Activated CD4-positive, alpha-beta T cell treated with anti-CD3 and anti-CD28 coated beads for 1 hour (primary cell): Measurements from ENCODE around the gene WRNIP1.

Experiments
- DNase-seq: peaks from one replicate; pipeline ENCODE4 v3.0.0-alpha.2; 2020

Gene WRNIP1

DNA sequence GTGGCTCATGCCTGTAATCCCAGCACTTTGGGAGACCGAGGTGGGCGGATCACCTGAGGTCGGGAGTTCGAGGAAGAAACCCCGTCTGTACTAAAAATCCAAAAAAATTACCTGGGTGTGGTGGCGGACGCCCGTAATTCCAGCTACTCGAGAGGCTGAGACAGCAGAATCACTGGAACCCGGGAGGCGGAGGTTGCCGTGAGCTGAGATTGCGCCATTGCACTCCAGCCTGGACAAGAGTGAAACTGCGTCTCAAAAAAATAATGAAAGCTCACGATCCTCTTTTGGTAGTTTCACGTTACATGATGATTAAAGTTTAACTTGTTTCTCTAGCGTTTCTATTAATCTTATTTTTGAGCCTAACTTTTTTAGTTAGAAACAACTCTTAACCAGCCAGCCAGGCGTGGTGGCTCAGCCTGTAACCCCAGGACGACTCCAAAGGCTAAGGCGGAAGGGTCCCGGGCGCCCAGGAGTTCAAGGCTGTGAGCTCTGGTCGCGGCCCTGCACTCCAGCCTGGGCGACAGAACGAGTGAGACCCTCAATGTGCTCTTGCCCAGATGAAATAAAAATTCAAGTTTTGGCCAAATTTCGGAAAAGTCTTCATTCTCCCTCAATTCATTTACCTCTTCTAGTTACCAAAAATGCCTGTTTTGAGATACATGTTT, 1.2 kb upstream of the WRNIP1 start:
- no peak for DNase-seq

DNA sequence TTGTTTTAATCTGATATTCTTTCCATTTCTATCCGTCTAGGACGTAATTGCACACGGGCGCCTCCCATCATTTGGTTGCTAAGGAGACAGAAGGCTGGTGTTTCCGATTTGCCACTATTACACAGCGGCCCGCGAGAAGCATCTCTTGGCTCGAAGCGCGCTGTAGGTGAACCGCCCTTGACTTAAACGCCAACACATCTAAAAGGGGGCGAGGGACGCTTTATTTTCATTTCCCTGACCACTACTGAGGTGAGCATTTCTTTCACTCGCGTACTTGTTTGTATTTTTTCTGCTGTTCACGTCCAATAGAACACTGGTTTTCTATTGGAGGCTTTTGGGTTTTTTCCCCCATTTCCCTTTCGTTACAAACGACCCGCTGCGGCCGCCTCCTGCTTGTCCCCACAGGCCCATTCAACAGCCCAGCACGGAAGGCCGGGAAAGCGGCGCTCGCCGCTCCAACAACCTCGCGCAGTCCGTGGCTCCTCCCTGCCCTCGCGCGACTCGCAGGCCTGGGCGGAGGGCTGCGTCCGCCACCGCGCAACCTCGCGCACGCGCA, 505 bp upstream of the WRNIP1 start:
- DNase-seq, result peak; percentile 50

GRCh38 chr6:2765896-2766766, 938 bp downstream of the WRNIP1 start:
- peak; percentile 20 for DNase-seq

GRCh38 chr6:2766767-2767656, 1.8 kb downstream of the WRNIP1 start:
- DNase-seq, result no peak

DNA sequence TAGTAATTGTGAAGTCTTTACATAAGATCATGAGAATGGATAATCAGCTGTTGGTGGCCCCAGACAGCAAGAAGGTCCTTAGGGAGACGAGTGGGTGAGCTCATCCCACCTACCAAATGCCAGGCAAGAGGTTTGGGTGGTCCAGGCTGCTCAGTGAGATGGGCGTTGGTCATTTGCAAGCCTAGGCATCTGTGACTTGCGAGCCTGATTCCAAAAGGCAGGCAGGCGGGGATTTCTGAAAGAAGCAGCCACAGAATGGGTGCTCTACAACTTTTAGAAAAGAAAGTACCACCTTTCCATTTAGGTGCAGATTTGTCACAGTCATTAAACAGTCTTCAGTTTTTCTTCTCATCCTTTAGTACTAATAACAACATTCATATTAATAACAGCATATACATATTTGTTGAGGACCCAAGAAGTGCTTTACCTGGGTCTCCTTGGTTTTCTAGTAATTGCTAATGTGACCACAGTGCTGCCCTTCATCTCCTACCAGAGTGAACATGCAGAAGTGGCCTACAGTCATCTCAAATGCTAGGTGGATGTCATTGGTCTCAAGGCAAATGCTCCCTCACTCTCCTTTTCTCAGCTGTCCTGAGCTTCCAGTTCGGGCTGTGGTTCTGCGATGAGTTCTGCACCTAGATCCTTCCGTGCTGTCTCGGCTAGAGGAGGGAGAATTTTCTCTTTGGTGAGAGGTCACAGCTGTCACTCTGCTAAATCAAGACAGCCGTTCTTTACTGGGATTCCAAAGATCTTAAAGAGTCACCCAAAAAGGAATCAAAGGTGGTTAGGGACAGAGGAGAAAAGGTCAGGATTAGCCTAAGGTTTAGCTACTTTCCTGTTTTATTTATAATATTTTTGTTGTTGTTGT, 2.7 kb downstream of the WRNIP1 start:
- no peak for DNase-seq

GRCh38 chr6:2768696-2769095, 3.5 kb downstream of the WRNIP1 start:
- DNase-seq, result no peak

- DNase-seq, result no peak
These were observed 5.0 kb downstream of the WRNIP1 start for GRCh38 chr6:2770171-2770570.

- DNase-seq, result no peak
These were observed 5.9 kb downstream of the WRNIP1 start for GRCh38 chr6:2771079-2771478.

DNA sequence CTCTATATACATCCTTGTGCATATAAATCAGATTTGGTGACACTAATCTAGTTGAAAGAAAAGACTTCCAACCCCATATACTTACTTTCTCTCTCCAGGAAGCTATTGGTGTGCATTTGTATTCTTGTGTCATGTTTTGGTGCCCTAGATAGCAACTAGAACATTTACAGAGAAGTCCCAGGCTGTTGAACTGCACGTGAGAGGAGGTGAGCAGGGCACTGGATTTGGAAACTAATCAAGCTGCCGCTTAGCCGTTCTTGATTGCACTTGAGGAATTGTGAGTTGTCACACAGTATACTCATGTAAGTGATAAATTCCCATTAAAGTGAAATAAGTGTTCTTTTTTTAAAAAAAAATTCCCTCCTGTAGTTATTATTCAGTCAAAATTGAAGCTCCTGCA, 7.6 kb downstream of the WRNIP1 start:
- no peak for DNase-seq

GRCh38 chr6:2773449-2773848, 8.3 kb downstream of the WRNIP1 start:
- no peak for DNase-seq

GRCh38 chr6:2775003-2775402, 9.8 kb downstream of the WRNIP1 start:
- DNase-seq, result no peak

DNA sequence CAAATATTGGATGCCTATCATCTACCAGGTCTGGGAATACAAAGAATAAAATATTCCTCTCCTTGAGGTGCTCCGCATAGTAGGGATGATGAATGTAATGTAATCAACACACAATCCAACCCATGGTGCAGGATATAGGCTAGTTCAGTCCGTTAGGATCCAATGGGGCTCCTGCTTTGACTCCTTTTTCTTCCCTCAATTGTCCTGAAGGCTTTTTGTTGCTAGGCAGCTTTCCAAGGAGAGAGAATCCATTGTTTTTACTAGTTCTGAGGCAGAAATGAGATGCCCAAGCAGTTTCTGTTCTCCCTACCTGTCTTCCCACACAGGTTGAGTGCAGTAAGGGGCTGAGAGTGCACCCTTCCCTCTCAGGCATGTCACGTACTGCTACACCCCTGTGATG, 12.1 kb downstream of the WRNIP1 start:
- DNase-seq, result no peak

GRCh38 chr6:2780102-2780737, 15.0 kb downstream of the WRNIP1 start:
- no peak for DNase-seq

- no peak for DNase-seq
These were observed 16.6 kb downstream of the WRNIP1 start for GRCh38 chr6:2781685-2782355.

DNA sequence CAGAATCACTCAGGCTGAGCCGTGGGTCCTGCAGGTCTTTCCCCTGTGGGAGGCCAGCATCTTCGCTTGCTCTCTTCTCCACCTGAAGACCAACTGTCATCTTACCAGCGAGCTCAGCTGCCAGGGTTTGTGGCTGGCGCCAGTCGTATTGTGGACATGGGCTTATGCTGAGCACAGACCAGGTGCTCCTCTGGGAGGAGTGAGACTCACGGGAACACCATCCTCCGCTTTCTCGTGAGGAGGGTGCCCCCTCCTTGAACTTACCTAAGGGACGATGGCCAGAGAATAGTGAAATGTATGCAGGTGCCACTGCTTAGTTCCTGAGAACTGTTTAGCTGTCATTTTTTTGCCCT, 17.1 kb downstream of the WRNIP1 start:
- no peak for DNase-seq

DNA sequence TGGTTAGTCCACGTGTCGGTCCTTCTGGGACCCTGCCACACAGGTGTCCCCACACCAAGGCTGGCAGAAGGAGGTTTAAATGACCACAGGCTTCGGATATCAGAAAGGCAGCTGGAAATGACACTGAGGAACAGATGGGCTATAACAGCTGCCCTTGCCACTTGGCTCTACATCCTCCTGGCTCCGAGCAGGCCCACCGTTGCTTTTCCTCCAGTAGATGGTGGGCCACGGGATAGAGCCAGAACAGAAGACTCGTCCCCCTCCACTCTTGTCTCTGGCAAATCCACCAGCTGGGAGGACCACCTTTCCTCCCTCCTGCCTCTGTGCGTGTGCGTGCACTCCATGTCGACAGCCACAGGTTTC, 17.6 kb downstream of the WRNIP1 start:
- no peak for DNase-seq

DNA sequence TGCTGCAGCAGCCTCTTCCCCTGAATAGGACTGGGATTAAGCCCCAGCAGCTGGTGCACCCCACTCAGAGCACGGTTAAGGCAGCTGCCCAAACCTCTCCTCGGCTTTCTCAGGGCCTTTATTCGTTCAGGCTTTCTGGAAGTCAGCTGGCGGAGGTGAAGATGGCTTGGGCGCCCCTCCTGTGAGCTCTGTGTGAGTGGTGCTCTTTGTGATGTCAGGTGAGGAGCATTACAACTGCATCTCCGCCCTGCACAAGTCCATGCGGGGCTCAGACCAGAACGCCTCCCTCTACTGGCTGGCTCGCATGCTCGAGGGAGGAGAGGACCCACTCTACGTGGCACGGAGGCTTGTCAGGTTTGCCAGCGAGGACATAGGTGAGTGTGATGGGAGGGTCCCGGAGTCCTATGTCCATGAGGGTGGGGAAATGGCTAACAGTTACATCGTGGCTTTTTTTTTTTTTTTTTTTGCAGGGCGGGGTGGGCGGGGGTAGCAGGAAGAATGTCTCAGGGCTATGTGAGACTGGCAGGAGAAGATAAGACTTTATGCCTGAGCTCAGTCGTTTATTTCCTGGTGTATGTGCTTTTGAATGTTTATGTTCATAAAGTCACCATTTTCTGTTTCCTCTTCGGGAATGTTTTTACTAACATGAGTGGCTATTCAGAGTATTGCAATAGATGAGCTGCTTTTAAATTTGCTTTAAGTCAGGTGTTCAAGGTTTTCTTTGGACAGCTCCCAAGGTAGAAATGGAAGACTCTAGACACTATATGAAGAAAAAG, 18.2 kb downstream of the WRNIP1 start:
- no peak for DNase-seq

GRCh38 chr6:2784061-2784460, 18.9 kb downstream of the WRNIP1 start:
- DNase-seq, result no peak

DNA sequence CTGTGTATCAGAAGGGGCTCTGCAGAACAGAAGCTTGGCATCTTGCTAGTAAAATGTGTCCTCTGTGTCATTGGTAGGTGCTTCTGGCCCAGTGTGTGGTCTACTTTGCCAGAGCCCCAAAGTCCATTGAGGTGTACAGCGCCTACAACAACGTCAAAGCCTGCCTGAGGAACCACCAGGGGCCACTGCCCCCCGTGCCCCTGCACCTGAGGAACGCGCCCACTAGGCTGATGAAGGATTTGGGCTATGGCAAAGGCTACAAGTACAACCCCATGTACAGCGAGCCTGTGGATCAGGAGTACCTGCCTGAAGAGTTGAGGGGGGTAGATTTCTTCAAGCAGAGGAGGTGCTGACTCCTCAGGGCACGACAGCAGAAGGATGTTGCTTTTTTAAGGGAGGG, 19.7 kb downstream of the WRNIP1 start:
- no peak for DNase-seq

DNA sequence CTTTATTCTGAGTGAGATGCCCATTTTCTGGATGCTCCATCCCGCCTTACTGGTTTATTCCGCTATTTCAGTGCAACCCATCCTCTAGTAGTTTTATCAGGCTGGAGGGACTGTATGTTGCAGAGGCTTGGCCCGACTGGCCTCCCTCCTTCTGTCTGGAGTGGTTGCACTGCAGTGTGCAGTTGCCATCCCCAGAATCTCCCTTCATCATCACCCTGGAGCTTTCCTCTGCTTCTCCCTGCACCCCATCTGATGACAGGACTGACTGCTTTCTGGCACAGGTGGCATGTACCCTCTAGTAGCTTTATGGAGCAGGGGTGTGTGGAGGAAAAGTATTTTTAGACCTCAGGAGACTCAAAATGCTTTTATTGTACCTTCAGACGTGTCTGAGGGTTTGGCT, 21.1 kb downstream of the WRNIP1 start:
- no peak for DNase-seq
